HG03280 (cell line): ENCODE results near the gene ERICH4.
A peak's percentile ranks its signal among the peaks of the same experiment; 100 is the strongest.
"Not testable (repeated sequence)": the region's sequence is repeated elsewhere in the genome, so short reads cannot be mapped to it uniquely, and the experiment has no call there.

Experiments
- ATAC-seq: cut with Tn5 transposase; IDR thresholded peaks from one replicate; pipeline ENCODE4 v1.9.1; 2021; ENCODE audit warnings: mild to moderate bottlenecking, moderate library complexity; ENCODE audit not compliant: unreplicated experiment

Gene ERICH4

DNA sequence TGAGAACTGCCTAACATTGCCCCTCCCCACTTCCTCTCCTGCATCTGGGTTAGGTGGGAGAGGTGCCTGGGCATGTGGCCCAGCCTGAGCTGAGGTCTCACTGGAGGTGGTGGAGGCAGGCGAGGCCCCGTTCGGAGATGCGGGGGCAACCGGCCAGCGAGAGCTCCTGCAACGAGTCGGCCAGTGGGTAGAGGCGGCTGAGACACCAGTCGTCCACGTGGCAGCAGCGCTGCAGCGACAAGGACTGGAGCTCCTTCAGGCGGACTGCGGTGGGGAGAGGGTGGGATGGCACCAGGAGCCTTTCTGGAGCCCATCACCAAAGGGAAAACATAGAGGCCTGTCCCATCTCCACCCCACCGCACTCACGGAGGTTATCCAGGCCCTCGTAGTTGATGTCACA, 9.8 kb upstream of the ERICH4 start:
- ATAC-seq: no peak

- ATAC-seq: no peak
These were observed 8.5 kb upstream of the ERICH4 start for GRCh38 chr19:41434450-41434849.

GRCh38 chr19:41435376-41435775, 7.6 kb upstream of the ERICH4 start:
- ATAC-seq: not testable (repeated sequence)

GRCh38 chr19:41435936-41436673, 6.9 kb upstream of the ERICH4 start:
- no peak for ATAC-seq

- ATAC-seq: no peak
These were observed 6.3 kb upstream of the ERICH4 start for GRCh38 chr19:41436674-41436951.

DNA sequence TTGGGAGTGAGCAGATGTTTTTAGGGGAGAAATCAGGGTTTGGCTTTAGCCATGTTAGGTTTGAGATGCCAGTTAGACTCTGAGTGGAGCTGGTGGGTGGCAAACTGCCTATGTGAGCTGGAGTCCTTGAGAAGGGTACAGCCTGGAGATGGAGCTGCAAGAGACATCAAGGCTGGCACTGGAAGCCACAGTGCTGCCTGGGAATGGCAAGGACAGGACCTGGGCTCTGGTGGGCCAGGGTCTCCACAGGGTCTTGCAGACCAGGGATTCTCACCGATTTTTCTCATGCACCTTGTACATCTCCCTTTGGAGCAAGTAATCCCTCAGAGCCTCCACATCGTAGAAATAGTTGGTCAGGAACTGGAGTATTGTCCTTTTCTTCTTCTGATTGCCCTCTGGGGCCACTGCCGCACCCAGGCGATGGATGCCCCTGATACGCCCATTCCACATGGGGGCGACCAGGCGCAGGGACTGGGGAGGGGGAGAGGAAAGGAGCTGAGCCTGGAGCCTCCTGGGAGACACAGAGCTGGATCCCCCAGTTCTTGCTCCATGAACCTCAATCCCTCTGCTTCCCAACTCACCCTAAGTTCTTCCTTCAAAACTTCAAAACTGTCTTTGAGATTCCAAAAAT, 4.9 kb upstream of the ERICH4 start:
- ATAC-seq: no peak

DNA sequence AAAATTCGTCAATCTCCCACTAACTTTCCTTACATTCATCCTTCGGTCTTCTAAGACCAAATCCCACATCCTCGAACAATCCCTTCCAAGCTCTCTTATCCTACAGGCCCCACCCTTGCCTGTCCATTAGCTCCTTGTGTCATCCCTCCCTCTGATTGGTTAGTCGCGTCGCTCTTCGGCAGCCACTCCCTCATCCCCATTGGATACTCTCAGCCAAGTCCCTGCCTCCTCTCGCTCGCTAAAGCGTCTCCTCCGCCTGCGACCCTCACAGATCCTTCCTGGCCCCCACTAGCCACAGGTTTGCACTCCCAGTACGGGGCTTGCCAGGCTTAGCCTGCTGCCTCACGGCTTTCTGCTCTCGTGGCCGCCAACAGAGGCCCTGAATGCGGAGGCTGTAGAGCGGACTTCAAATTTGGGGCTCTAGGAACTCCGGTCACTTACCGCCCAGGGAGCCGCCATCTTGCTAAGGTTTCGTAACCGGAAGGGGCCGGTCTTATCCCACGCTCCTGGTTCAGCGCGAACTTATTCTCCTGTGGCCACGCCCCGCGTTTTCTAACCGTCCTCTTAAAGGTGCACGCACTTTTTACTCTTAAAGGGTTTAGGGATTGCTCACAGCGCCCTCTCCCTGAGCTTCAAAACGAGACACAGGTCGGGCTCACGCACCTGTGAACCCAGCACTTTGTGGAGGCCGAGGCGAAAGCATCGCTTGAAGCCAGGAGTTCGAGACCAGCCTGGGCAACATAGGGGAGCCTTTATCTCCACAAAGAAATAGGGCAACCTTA, 3.3 kb upstream of the ERICH4 start, which contains the start of gene DMAC2:
Gene DMAC2 (minus strand): TSS at position 472 of the 782 bp plus-strand sequence. CDS start 13 bp downstream, at position 459.
- peak; percentile 86 for ATAC-seq

DNA sequence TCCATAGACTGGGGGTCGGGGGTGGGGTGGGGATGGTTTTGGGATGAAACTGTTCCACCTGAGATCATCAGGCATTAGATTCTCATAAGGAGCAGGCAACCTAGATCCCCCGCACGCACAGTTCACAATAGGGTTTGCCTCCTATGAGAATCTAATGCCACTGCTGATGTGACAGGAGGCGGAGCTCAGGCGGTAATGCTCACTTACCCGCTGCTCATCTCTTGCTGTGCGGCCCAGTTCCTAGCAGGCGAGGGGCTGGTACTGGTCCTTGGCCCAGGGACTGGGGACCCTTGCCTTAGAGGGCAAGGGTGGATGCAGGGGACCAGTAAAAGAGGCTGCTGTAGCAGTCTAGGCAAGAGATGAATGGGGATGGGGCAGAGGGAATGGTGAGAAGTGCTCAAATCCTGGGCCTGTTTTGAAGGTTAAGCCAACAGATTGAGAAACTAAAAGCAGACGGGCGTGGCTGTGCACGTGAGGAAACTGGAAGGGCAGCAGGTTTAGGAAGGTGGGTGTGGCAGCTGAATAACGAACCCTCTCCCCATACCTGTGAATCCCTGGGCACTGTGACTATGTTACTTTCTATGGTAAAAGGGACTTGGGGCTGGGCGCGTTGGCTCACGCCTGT, 1.5 kb upstream of the ERICH4 start:
- ATAC-seq: no peak

DNA sequence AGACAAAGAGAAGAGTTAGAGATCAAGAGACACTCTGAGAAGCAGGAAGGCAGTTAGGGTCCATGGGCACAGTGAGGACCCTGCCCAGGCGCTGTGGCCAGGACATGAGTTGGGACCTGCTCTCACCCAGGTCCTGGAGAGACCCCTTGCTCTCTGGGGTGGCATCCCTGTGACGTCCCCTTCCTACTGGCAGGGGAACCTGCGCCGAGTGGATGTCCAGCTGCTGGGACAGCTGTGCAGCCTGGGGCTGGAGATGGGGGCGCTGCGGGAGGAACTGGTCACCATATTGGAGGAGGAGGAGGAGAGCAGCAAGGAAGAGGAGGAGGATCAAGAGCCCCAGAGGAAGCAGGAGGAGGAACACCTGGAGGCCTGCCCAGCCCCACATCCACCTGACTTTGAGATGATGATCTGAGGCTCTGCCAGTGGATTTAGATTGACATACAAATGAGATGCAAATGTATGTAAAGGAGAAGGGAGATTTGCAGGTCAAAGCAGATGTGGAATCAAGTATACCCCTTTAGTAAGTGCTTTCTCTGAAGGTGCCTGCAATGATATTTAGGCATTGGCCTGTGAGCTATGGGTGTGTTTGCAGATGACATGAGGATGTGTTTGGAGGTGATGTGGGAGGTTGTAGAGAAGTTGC, 978 bp downstream of the ERICH4 start:
- ATAC-seq: no peak

DNA sequence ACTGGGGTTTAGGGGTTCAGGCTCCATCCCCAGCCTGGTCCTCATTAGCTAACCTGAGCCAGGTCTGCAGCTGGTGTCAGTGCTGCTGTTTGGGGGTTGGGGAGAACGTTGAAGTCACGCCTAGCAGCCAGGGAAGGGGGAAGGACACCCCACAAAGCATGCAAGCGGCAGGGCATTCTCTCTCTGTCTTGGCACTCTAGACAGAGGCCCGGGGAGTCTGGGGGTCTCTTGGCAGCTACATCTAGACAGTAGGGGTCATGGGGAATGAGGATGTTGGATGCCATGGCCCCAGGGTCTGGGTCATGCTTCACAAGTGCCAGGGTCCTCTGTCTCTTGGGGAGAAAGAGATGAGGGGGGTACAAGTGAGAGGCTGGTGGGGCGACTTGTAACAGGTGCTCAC, 2.6 kb downstream of the ERICH4 start:
- no peak for ATAC-seq

- no peak for ATAC-seq
These were observed 4.9 kb downstream of the ERICH4 start for GRCh38 chr19:41447732-41448332.

DNA sequence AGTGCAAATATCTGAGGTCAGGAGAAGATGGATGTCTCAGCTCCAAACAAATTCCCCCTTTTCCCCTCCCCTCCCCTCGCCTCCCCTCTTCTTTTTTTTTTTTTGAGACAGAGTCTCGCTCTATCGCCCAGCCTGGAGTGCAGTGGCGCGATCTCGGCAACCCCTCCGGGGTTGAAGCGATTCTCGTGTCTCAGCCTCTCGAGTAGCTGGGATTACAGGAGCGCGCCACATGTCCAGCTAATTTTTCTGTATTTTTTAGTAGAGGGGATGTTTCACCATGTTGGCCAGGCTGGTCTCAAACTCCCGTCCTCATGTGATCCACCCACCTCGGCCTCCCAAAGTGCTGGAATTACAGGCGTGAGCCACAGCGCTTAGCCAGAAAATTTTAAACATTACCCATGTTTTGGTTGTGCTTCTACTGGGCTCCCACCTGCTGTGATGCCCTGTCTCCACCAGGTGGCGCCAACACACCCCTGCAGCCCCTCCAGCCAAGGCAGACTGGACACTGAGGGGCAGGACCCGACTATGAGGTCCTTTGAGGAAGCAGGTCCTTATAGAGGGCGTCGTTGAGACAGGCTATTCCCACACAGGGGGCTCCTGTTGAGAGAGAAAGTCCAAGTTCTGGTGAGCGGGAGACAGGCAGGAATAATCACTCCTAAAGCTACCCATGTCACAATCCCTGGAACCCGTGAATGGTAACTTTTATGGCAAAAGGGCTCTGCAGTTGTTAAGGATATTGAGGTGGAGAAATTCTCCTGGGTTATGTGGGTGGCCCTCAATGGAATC, 6.3 kb downstream of the ERICH4 start:
- ATAC-seq: peak; percentile 62

DNA sequence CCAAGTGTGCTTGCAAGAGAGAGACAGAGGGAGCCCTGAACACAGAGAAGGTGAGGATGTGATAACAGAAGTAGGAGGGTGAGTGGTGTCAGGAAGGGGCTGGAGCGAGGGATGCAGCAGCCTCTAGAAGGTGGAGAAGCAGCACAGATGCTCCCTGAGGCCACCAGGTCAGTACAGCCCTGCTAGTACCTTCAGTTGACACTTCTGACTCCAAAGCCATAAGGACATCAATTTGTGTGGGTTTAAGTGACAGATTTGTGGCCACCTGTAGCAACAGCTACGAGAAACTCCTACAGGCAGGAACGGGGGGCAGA, 6.9 kb downstream of the ERICH4 start:
- no peak for ATAC-seq

GRCh38 chr19:41452584-41453275, 9.8 kb downstream of the ERICH4 start:
- ATAC-seq: no peak

DNA sequence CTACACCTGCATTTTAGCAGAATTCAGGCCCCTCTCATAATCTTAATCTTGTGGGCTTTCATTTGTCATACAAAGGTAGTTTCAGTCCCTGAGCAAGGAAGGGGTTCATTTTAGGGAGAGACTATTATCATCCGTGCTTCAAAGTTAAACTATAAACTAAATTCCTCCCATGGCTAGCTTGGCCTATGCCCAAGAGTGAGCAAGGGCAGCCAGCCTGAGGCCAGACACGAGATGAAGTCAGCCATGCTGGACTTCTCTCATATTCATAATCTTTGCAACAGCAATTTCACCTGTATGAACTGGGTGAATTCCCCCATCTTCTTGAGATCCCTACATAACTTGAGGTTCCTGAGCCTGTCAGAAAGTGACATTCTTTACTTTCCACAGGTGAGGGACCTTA, 13.0 kb downstream of the ERICH4 start:
- no peak for ATAC-seq

- ATAC-seq: no peak
These were observed 13.5 kb downstream of the ERICH4 start for GRCh38 chr19:41456342-41456918.

DNA sequence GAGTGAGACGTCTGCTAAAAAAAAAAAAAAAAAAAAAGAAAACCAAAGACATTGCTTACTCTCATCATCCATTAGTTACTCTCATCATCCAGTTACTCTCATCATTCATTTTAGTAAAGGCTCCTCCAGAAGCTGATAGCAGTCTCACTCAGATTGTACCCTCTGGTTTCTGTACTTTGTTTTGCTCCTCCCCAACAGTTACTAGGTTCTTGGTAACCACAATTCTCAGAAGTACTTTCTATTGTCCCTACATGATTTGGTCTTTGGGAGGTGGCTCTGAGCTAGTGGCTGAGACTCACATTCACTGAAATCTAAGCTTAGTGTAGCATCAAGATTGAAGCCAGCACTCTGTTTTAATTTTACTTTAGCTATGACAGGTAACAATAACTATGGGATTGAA, 14.3 kb downstream of the ERICH4 start:
- peak; percentile 88 for ATAC-seq

- no peak for ATAC-seq
These were observed 19.5 kb downstream of the ERICH4 start for GRCh38 chr19:41462497-41462896.
